ENCODE results near the gene BAD.
A peak's percentile ranks its signal among the peaks of the same experiment; 100 is the strongest.
"Not testable (repeated sequence)": the region's sequence is repeated elsewhere in the genome, so short reads cannot be mapped to it uniquely, and the experiment has no call there.

BAD gene

GRCh38 chr11:64284048-64284961, at the start of gene BAD:
Gene BAD, minus strand, starts transcription at chr11:64284665. Its CDS starts 297 bp downstream, at chr11:64284368.
- peak; percentile 65 for DNase-seq (ENCODE audit: low read depth, low spot score)

DNA sequence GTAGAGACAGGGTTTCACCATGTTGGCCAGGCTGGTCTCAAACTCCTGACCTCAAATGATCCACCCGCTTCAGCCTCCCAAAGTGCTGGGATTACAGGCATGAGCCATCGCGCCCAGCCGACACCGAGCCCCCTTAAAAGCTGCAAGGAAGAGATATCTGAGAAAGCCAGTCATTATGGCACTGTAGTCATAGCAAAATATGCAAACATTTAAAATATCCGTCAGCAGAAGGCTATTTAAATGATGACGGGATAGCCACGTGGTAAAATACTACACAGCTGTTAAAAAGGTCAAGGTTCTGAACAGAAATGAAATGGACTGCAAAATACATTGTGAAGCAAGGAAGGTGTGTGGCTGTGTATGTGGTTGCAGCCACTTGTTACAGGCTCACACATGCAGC, 49.1 kb upstream of the BAD start:
- no peak for DNase-seq (ENCODE audit: low read depth, low spot score)

DNA sequence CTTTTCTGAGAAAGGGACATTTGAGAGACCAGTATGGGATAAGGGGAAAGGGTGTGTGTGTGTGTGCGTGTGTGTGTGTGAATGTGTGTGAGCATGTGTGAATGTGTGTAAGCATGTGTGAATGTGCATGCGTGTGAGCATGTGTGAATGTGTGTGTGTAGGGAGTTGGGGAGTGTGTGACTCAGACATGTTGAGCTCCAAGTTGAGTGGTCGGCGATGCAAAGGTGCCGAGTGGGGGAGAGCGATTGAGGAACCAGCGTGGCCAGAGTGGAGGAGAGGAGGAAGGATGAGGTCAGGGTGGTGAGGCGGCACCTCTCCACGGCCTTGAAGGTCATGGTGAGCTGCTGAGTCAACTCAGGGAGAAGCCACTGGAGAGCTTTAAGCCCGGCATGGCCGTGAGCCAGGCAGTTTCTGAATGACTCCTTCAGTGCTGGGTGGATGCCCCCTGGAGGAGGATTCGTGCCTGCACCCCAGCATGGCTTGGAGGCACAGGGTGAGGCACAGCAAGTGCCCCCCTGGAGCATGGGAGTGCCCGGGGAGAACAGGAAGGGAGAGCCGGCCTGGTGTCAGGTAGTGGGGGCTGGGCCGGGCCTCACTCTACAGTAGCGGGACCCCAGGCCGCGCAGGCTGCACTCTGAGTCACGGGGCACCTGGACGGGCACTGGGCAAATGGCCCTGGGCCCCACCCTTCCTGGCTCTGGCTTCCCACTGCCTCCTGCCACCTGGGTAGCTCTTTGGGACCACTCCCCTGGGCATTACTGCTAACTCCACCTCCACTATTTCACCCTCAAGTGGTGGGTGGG, 47.3 kb upstream of the BAD start:
- DNase-seq (ENCODE audit: low read depth, low spot score) = no peak

DNA sequence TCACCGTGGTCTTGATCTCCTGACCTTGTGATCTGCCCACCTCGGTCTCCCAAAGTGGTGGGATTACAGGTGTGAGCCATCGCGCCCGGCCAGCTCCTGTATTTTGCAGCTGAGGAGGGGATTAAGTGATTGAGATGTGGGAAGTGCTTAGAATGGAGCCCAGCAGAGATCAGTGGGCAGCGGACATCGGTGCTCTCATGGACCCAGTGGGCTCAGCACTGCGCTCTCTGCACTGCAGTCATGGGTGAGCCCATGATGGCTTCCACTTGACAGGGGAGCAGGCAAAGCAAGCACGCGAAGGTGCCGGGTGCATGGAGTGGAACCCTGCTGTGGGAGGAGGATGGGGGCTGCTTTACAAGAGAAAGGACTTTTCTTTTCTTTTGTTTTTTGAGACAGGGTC, 46.4 kb upstream of the BAD start:
- DNase-seq (ENCODE audit: low read depth, low spot score) = no peak

DNA sequence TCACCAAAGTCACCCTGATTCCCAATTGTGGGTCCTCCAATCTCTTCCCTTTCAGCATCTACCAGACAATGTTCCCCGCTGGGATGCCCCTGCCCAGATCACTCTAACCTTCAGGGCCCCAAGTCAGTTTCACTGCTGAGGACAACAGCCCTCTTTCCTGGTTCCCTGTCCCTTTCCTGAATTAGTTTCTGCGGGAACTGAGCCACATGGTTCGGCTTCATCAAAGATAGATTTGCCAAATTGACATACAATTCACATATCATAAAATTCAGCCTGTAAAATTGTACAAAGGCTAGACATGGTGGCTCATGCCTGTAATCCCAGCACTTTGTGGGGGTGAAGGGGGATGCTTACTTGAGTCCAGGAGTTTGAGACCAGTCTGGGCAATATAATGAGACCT, 43.5 kb upstream of the BAD start:
- DNase-seq (ENCODE audit: low read depth, low spot score) = no peak

DNA sequence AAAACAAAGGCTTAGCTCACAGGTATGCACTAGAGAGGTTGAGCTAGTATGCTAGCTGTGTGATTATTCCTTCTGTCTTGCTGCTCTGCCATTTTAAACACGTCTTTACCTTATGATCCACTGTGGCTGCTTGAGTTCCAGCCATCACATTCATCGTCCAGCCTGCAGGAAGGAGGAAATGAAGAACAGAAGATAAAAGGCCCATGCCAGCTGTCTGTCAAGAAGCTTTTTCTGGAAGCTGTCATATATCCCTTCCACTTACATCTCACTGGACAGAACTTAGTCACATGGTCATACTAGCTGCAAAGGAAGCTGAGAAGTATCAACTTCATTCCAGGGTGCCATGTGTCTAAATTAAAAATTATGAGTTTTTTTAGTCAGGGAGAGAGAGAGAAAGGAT, 42.9 kb upstream of the BAD start:
- DNase-seq (ENCODE audit: low read depth, low spot score) = no peak

DNA sequence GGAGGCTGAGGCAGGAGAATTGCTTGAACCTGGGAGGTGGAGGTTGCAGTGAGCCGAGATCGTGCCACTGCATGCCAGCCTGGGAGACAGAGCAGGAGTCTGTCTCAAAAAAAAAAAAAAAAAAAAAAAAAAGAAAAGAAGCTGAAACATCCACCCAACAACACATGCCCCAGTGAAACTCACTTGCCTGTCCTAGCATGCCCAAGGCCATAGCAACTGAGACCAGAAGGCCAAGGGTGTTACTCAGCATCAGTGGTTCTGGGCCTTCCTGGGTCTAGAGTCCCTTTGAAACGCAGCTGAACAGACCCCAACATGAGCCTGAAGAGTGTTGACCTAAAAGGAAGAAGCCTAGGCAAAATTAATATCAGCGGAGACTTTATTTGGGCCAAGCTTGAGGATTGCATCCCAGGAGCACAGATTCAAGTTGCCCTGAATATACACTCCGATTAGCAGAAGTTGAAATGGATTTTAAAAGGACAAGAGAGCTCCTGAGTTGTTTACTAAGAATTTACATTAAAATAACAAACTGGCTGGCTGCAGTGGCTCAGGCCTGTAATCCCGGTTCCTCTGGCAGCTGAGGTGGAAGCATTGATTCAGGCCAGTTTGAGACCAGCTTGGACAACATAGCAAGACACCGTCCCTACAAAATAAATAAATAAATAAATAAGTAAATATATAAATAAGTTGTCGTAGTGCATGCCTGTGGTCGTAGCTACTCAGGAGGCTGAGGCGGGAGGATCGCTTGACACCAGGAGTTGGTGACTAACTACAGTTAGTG, 40.4 kb upstream of the BAD start:
- no peak for DNase-seq (ENCODE audit: low read depth, low spot score)

- DNase-seq (ENCODE audit: low read depth, low spot score) = not testable (repeated sequence)
Measured at GRCh38 chr11:64323984-64324383, 39.5 kb upstream of the BAD start.

- DNase-seq (ENCODE audit: low read depth, low spot score) = no peak
Measured at GRCh38 chr11:64323373-64323772, 38.9 kb upstream of the BAD start.

DNA sequence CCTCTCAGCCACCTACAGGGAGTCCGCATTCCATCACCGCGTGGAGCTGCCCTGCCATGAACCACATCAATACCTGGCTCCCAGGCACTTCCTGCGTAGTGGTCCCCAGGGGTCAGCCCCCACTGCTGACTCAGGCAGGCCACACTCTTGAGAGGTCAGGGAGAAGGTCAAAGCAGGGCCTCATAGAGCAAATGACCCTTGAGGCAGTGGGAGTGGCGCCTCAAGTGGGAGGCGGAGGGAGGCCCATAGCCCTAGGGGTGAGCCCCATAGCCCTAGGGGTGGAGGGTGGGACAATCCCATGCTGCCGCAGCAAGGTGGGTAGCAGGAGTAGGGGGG, 38.4 kb upstream of the BAD start:
- no peak for DNase-seq (ENCODE audit: low read depth, low spot score)

DNA sequence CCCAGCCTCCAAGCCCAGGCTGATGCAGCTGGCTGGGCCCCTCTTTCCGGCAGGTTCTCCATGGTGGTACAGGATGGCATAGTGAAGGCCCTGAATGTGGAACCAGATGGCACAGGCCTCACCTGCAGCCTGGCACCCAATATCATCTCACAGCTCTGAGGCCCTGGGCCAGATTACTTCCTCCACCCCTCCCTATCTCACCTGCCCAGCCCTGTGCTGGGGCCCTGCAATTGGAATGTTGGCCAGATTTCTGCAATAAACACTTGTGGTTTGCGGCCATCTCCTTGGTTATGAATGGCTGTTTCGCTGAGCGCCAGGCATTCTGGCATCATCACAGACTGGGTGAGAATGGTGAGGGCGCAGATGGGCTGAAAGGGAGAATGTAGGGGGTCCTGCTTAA, 37.1 kb upstream of the BAD start:
- DNase-seq (ENCODE audit: low read depth, low spot score) = no peak

DNA sequence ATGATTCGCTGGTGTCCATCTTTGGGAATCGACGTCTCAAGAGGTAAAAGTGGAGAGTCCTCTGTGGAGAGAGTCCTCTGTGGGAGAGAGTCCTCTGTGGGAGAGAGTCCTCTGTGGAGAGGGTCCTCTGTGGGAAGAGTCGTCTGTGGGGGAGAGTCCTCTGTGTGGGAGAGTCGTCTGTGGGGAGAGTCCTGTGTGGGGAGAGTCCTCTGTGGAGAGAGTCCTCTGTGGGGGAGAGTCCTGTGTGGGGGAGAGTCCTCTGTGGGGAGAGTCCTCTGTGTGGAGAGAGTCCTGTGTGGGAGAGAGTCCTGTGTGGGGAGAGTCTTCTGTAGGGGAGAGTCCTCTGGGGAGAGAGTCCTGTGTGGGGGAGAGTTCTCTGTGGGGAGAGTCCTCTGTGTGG, 36.6 kb upstream of the BAD start:
- no peak for DNase-seq (ENCODE audit: low read depth, low spot score)

GRCh38 chr11:64320556-64320955, 36.1 kb upstream of the BAD start:
- no peak for DNase-seq (ENCODE audit: low read depth, low spot score)

DNA sequence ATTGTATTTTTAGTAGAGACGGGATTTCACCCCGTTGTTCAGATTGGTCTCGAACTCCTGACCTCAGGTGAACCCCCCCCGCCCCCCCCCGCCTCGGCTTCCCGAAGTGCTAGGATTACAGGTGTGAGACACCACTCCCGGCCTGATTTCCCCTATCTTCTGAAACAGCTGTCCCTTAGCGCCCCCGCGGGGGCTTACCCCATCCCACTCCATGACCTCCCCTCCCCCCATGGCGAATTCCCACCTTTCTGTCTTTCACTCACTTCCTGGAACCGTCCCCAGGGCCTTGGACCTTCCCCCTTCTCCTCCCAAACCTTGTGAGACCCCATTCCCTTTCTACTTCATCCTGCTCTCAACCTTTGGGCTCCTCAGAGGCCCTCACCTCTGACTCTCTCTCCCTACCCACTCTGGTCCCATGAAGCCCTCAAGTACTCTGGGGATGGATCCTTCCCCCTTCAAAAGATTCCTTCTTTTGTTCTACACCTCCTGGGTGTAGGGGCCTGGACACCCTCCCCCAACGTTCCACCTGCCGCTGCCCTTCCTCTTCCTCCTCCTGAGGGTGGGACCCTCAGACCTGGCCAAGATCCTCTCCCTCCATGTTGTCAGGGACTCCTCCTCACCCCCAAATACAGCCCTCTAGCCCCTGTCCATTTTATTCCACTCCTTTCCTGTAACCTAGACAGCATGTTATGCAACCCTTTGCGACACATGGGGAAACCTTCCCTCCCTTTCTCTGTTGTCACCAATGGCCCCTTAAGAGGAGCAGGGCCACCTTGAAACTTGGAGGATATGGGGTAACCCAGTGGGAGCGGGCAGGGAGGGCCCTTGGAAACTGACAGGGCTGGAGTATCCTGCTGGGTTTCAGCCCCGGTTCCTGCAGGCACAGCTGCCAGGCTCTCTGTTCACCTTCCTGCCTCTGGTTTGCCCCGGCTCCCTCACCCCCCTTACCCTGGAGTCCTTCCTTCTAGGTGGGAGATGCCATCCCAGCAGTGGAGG, 34.6 kb upstream of the BAD start:
- DNase-seq (ENCODE audit: low read depth, low spot score) = no peak

DNA sequence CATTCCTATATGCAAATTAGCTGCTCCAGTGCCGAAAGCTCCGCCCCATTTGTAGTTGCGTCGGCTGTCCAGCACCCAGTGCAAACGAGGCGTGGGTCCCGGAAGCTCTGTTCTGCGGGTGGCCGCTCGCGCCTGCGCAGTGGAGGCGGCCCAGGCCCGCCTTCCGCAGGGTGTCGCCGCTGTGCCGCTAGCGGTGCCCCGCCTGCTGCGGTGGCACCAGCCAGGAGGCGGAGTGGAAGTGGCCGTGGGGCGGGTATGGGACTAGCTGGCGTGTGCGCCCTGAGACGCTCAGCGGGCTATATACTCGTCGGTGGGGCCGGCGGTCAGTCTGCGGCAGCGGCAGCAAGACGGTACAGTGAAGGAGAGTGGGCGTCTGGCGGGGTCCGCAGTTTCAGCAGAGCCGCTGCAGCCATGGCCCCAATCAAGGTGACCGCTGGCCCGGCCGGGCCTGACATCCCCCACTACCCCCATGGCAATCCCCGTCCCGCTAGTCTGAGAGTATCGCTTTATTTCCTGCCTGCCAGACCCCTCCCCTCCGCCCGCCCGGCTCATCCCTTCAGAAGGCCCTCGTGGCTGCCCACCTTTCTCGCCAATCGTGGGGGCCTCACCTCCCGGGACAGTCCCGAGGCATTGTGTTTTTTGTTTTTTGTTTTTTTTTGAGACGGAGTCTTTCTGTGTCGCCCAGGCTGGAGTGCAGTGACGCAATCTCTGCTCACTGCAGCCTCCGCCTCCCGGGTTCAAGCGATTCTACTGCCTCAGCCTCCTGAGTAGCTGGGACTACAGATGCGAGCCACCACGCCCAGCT, 33.7 kb upstream of the BAD start, which contains the start of gene PRDX5:
Gene PRDX5, plus strand, starts transcription at position 161 of the 805 bp plus-strand sequence. Its CDS starts 95 bp downstream, at position 256.
- DNase-seq (ENCODE audit: low read depth, low spot score) = peak; percentile 80

GRCh38 chr11:64317325-64317960, 33.0 kb upstream of the BAD start, which contains the start of gene TRMT112:
Gene TRMT112, minus strand, starts transcription at chr11:64317559. Its CDS starts 33 bp downstream, at chr11:64317526.
- peak; percentile 78 for DNase-seq (ENCODE audit: low read depth, low spot score)

GRCh38 chr11:64316672-64317324, 32.3 kb upstream of the BAD start:
- DNase-seq (ENCODE audit: low read depth, low spot score) = no peak

DNA sequence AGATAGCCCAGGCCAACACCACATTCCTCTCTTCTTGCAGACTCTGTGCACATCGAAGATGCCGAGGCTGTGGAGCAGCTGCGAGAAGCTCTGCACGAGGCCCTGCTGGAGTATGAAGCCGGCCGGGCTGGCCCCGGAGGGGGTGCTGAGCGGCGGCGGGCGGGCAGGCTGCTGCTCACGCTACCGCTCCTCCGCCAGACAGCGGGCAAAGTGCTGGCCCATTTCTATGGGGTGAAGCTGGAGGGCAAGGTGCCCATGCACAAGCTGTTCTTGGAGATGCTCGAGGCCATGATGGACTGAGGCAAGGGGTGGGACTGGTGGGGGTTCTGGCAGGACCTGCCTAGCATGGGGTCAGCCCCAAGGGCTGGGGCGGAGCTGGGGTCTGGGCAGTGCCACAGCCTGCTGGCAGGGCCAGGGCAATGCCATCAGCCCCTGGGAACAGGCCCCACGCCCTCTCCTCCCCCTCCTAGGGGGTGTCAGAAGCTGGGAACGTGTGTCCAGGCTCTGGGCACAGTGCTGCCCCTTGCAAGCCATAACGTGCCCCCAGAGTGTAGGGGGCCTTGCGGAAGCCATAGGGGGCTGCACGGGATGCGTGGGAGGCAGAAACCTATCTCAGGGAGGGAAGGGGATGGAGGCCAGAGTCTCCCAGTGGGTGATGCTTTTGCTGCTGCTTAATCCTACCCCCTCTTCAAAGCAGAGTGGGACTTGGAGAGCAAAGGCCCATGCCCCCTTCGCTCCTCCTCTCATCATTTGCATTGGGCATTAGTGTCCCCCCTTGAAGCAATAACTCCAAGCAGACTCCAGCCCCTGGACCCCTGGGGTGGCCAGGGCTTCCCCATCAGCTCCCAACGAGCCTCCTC, 31.4 kb upstream of the BAD start:
- not testable (repeated sequence) for DNase-seq (ENCODE audit: low read depth, low spot score)
